WTC11 (cell line): ENCODE measurements around the gene U2AF1L4. TPM values are rescaled to one million over a fixed set of nuclear protein-coding genes. Genes with fewer than 3 reads are reported as not detected.

ENCODE experiments used
- ATAC-seq: fragments of 200-7000 bp; cut with Tn5 transposase; 2 replicates; pipeline ENCODE4 v1.10.0; 2021; ENCODE audit warnings: mild to moderate bottlenecking, moderate library complexity
- CTCF ChIA-PET: fragments of 300-600 bp; sonication (Branson Sonifier 250); formaldehyde crosslinking; loops from one replicate; lab custom pipeline; 2021; ENCODE audit warnings: antibody characterized with exemption; lab: Charles Lee
- POLR2A ChIA-PET: fragments of 350-600 bp; sonication (Branson Sonifier 250); formaldehyde crosslinking; loops from one replicate; lab custom pipeline; 2021; ENCODE audit warnings: antibody characterized with exemption; lab: Charles Lee
- DNase-seq: peaks from one replicate; pipeline ENCODE4 v3.0.0; 2021; ENCODE audit warnings: low spot score
- H3K27ac Mint-ChIP-seq: 2 replicates; pipeline ENCODE4 v1.8.0; 2021; ENCODE audit warnings: mixed read lengths
- H3K27me3 Mint-ChIP-seq: 2 replicates; pipeline ENCODE4 v1.8.0; 2021; ENCODE audit warnings: low read depth, mild to moderate bottlenecking, moderate library complexity, mixed read lengths
- H3K36me3 Mint-ChIP-seq: 2 replicates; pipeline ENCODE4 v1.8.0; 2021; ENCODE audit warnings: mixed read lengths
- H3K4me1 Mint-ChIP-seq: 2 replicates; pipeline ENCODE4 v1.8.0; 2022; ENCODE audit warnings: mixed read lengths
- H3K4me3 Mint-ChIP-seq: 2 replicates; pipeline ENCODE4 v1.8.0; 2021; ENCODE audit warnings: mild to moderate bottlenecking, moderate library complexity, mixed read lengths
- H3K9me3 Mint-ChIP-seq: 2 replicates; pipeline ENCODE4 v1.8.0; 2021; ENCODE audit warnings: mixed read lengths
- ATF1 ChIP-seq: sonication (generic); formaldehyde crosslinking; IDR thresholded peaks from 2 replicates; pipeline ENCODE4 v1.8.1; 2023; ENCODE audit warnings: mild to moderate bottlenecking, moderate library complexity, missing genetic modification reagents
- CDX4 ChIP-seq: fragments of 250-450 bp; sonication (Bioruptor Pico); IDR thresholded peaks from 2 replicates; pipeline ENCODE4 v1.9.0; 2021; ENCODE audit warnings: moderate library complexity, mild to moderate bottlenecking, inconsistent platforms, borderline replicate concordance
- CREB1 ChIP-seq: sonication (generic); formaldehyde crosslinking; IDR thresholded peaks from 2 replicates; pipeline ENCODE4 v1.8.0; 2023; ENCODE audit warnings: mild to moderate bottlenecking, missing genetic modification reagents
- ESRRA ChIP-seq: sonication (generic); formaldehyde crosslinking; IDR thresholded peaks from 2 replicates; pipeline ENCODE4 v1.8.1; 2022; ENCODE audit warnings: mild to moderate bottlenecking, missing genetic modification reagents, borderline replicate concordance
- FOXJ3 ChIP-seq: sonication (generic); formaldehyde crosslinking; IDR thresholded peaks from 2 replicates; pipeline ENCODE4 v1.9.0; 2021; ENCODE audit warnings: missing genetic modification reagents, mild to moderate bottlenecking, borderline replicate concordance
- GRHL2 ChIP-seq: fragments of 250-450 bp; sonication (Bioruptor Pico); IDR thresholded peaks from 2 replicates; pipeline ENCODE4 v1.8.0; 2022; ENCODE audit warnings: mild to moderate bottlenecking, moderate library complexity; ENCODE audit not compliant: insufficient replicate concordance, severe bottlenecking
- IRF1 ChIP-seq: sonication (generic); formaldehyde crosslinking; IDR thresholded peaks from 2 replicates; pipeline ENCODE4 v1.8.0; 2023; ENCODE audit warnings: missing genetic modification reagents
- IRF2 ChIP-seq: sonication (generic); formaldehyde crosslinking; IDR thresholded peaks from 2 replicates; pipeline ENCODE4 v1.8.0; 2022; ENCODE audit warnings: low read depth, missing genetic modification reagents, borderline replicate concordance
- JUN ChIP-seq: sonication (generic); formaldehyde crosslinking; IDR thresholded peaks from 2 replicates; pipeline ENCODE4 v1.8.0; 2023; ENCODE audit warnings: mild to moderate bottlenecking, missing genetic modification reagents
- MAX ChIP-seq: sonication (generic); formaldehyde crosslinking; IDR thresholded peaks from 2 replicates; pipeline ENCODE4 v1.8.0; 2022; ENCODE audit warnings: mild to moderate bottlenecking, missing genetic modification reagents
- MXD4 ChIP-seq: fragments of 250-450 bp; sonication (Bioruptor Pico); IDR thresholded peaks from 2 replicates; pipeline ENCODE4 v1.8.0; 2021; ENCODE audit warnings: mild to moderate bottlenecking, moderate library complexity, borderline replicate concordance
- SMAD3 ChIP-seq: sonication (generic); formaldehyde crosslinking; IDR thresholded peaks from 2 replicates; pipeline ENCODE4 v1.8.0; 2022; ENCODE audit warnings: missing genetic modification reagents, mild to moderate bottlenecking, borderline replicate concordance
- STAT6 ChIP-seq: sonication (generic); formaldehyde crosslinking; conservative IDR thresholded peaks from 2 replicates; pipeline ENCODE4 v1.8.1; 2023; ENCODE audit warnings: mild to moderate bottlenecking, low read depth, missing genetic modification reagents, moderate library complexity
- TCF7 ChIP-seq: sonication (generic); formaldehyde crosslinking; IDR thresholded peaks from 2 replicates; pipeline ENCODE4 v1.8.0; 2022; ENCODE audit warnings: mild to moderate bottlenecking, low read depth, missing genetic modification reagents, moderate library complexity
- TEAD4 ChIP-seq: sonication (generic); formaldehyde crosslinking; IDR thresholded peaks from 2 replicates; pipeline ENCODE4 v1.8.0; 2022; ENCODE audit warnings: mild to moderate bottlenecking, missing genetic modification reagents
- TP53 ChIP-seq: sonication (generic); formaldehyde crosslinking; IDR thresholded peaks from 2 replicates; pipeline ENCODE4 v1.8.1; 2023; ENCODE audit warnings: mild to moderate bottlenecking, missing genetic modification reagents
- ZMAT4 ChIP-seq: fragments of 250-450 bp; sonication (Bioruptor Pico); IDR thresholded peaks from 2 replicates; pipeline ENCODE4 v1.9.0; 2021; ENCODE audit warnings: mild to moderate bottlenecking
- ZNF138 ChIP-seq: sonication (generic); formaldehyde crosslinking; conservative IDR thresholded peaks from 2 replicates; pipeline ENCODE4 v1.8.1; 2022; ENCODE audit warnings: mild to moderate bottlenecking, moderate library complexity, missing genetic modification reagents
- ZNF219 ChIP-seq: sonication (generic); formaldehyde crosslinking; IDR thresholded peaks from 2 replicates; pipeline ENCODE4 v1.8.0; 2023; ENCODE audit warnings: missing genetic modification reagents, mild to moderate bottlenecking, borderline replicate concordance
- total RNA-seq: library from RNA; stranded (reverse); gene quantifications from 3 replicates; pipeline ENCODE4 v1.2.3, GENCODE V29; 2021
- TF ChIP-seq, protein P1 (sequence below): sonication (generic); formaldehyde crosslinking; IDR thresholded peaks from 2 replicates; pipeline ENCODE4 v1.8.1; 2023; ENCODE audit warnings: mild to moderate bottlenecking, missing genetic modification reagents, moderate library complexity
- TF ChIP-seq, protein P2 (sequence below): sonication (generic); formaldehyde crosslinking; IDR thresholded peaks from 2 replicates; pipeline ENCODE4 v1.8.1; 2023; ENCODE audit warnings: mild to moderate bottlenecking, moderate library complexity, missing genetic modification reagents
- TF ChIP-seq, protein P3 (sequence below): sonication (generic); formaldehyde crosslinking; IDR thresholded peaks from 2 replicates; pipeline ENCODE4 v1.8.1; 2022; ENCODE audit warnings: missing genetic modification reagents, borderline replicate concordance

Gene U2AF1L4
- total RNA-seq, 1 experiment from 2014 or later: 20.9 TPM

DNA sequence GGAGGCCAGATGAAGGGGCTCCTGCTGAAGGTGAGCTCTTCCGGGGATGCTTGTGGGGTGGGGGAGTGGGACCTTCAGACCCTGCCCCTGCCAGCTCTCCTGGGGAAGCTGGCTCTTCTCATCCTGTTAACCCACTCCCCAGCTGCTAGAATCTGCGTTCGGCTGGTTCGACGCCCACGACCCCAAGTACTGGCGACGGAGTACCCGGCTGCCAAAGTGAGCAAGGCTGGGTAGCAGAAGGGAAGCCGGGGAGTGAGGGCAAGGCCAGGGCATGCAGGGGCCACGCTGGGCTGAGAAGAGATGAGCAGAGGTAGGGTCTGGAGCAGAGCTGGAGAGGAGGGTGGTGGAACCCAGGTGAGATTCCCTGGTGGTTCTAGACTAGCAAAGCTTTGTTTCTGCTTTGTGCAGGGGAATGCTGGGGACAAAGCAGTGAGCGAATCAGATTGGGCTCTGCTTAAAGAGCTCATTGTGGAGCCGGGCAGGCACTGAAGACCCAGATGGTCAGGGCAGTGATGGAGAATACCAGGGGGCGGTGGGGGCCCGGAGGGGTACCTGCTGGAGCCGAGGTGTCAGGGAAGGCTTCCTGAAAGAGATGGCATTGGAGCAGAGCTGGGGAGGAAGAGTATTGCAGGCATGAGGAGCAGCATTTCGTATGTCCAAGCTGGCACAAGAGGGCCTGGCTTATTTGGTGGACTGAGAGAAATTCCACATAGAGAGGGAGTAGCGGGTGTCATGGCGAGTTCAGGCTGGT, 17.1 kb downstream of the U2AF1L4 start (continued):
- TF ChIP-seq ZMAT4 (CRISPR knock-in tag) (no peak), STAT6 (CRISPR knock-in tag) (no peak), GRHL2 (CRISPR knock-in tag) (no peak), MXD4 (CRISPR knock-in tag) (no peak), TEAD4 (no peak), CREB1 (CRISPR knock-in tag) (no peak), MAX (CRISPR knock-in tag) (no peak), JUN (CRISPR knock-in tag) (no peak), IRF1 (CRISPR knock-in tag) (no peak), SMAD3 (CRISPR knock-in tag) (no peak)
- TF ChIP-seq, protein P1, sequence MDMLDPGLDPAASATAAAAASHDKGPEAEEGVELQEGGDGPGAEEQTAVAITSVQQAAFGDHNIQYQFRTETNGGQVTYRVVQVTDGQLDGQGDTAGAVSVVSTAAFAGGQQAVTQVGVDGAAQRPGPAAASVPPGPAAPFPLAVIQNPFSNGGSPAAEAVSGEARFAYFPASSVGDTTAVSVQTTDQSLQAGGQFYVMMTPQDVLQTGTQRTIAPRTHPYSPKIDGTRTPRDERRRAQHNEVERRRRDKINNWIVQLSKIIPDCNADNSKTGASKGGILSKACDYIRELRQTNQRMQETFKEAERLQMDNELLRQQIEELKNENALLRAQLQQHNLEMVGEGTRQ (CRISPR knock-in tag): no peak
- TF ChIP-seq, all 79 proteins: peak for 0

GRCh38 chr19:35727053-35727955, 17.9 kb downstream of the U2AF1L4 start:
- Mint-ChIP-seq H3K27me3 (no peaks in the 10 kb centered on the region), H3K9me3 (no peaks in the 10 kb centered on the region), H3K4me1 (0 out of 2 replicates have a peak, but pooled peaks cover 2% of the 10 kb centered on the region), H3K27ac (no peak overlapping the region), H3K4me3 (no peak overlapping the region), H3K36me3 (peaks cover 78% of the 10 kb centered on the region)
- DNase-seq (no peak), ATAC-seq (no peak)
- ChIA-PET CTCF (interaction anchor here (0.5 kb wide), 1 partner anchor 92 kb away, joined by 4 read pairs; no protein-coding TSS in a partner anchor), POLR2A (no interaction called here)
- TF ChIP-seq TP53 (CRISPR knock-in tag) (no peak), TCF7 (CRISPR knock-in tag) (no peak), IRF2 (CRISPR knock-in tag) (no peak), ZNF138 (CRISPR knock-in tag) (no peak), CREB1 (CRISPR knock-in tag) (no peak), ESRRA (no peak), MAX (CRISPR knock-in tag) (no peak), CDX4 (no peak), ATF1 (no peak), ZNF219 (CRISPR knock-in tag) (no peak), SMAD3 (CRISPR knock-in tag) (no peak), FOXJ3 (CRISPR knock-in tag) (no peak)
- TF ChIP-seq, protein P2, sequence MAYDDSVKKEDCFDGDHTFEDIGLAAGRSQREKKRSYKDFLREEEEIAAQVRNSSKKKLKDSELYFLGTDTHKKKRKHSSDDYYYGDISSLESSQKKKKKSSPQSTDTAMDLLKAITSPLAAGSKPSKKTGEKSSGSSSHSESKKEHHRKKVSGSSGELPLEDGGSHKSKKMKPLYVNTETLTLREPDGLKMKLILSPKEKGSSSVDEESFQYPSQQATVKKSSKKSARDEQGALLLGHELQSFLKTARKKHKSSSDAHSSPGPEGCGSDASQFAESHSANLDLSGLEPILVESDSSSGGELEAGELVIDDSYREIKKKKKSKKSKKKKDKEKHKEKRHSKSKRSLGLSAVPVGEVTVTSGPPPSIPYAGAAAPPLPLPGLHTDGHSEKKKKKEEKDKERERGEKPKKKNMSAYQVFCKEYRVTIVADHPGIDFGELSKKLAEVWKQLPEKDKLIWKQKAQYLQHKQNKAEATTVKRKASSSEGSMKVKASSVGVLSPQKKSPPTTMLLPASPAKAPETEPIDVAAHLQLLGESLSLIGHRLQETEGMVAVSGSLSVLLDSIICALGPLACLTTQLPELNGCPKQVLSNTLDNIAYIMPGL (CRISPR knock-in tag): no peak
- TF ChIP-seq, protein P3, sequence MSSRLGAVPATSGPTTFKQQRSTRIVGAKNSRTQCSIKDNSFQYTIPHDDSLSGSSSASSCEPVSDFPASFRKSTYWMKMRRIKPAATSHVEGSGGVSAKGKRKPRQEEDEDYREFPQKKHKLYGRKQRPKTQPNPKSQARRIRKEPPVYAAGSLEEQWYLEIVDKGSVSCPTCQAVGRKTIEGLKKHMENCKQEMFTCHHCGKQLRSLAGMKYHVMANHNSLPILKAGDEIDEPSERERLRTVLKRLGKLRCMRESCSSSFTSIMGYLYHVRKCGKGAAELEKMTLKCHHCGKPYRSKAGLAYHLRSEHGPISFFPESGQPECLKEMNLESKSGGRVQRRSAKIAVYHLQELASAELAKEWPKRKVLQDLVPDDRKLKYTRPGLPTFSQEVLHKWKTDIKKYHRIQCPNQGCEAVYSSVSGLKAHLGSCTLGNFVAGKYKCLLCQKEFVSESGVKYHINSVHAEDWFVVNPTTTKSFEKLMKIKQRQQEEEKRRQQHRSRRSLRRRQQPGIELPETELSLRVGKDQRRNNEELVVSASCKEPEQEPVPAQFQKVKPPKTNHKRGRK (CRISPR knock-in tag): no peak
